ENCODE measurements around the gene ROBO1. TPM values are rescaled to one million over a fixed set of nuclear protein-coding genes. Genes with fewer than 3 reads are reported as not detected.

Gene ROBO1
- total and polyA plus RNA-seq, 2 of the 13 experiments (the other 11 are each of a cell fraction or from before 2014, with no cell fraction given), result 52.2 to 71.0 TPM

GRCh38 chr3:79253704-79254103 lies 514.1 kb downstream of the ROBO1 start:
- H3K9ac ChIP-seq (ENCODE audit: insufficient read depth, low read depth, low read length), result no peak overlapping the region
- no peak overlapping the region for H3K4me2 ChIP-seq (ENCODE audit: low read depth, low read length)
- no peaks in the 10 kb centered on the region for H3K9me3 ChIP-seq (ENCODE audit: low read length)
- ATAC-seq, result no peak
- no TSS peak for BruUV-seq (replicated peaks)
- no peak for DNase-seq (ENCODE audit: low spot score)
- 27% methylated on average over 4 of the region's 4 CpGs for WGBS (ENCODE audit: low lambda C conversion rate)
- no peak for FAIRE-seq
- no peaks in the 10 kb centered on the region for H3K27me3 ChIP-seq (ENCODE audit: control insufficient read depth in 1 of 2, insufficient read depth in 2 of 2, low read length in 2 of 2)
- H3K79me2 ChIP-seq (ENCODE audit: insufficient read depth, low read length), result no peaks in the 10 kb centered on the region
- H4K20me1 ChIP-seq (ENCODE audit: insufficient read depth, low read length), result no peaks in the 10 kb centered on the region
- no peak overlapping the region for H3K4me3 ChIP-seq (replicated peaks in 1 of 3; ENCODE audit: insufficient read depth in 1 of 3, low read depth in 2 of 3, low read length in 3 of 3)
- no peak overlapping the region for H3K27ac ChIP-seq (ENCODE audit: extremely low read length, insufficient read depth, low read length)
- no peaks in the 10 kb centered on the region for H3K4me1 ChIP-seq (ENCODE audit: insufficient read depth, low read length)
- H2AFZ ChIP-seq (ENCODE audit: low read length), result no peak overlapping the region
- POLR2A ChIA-PET, result no interaction called here
- in situ Hi-C loops (cut with HindIII; ENCODE audit: extremely low pct_ligation_motif_present, low pct_unique_long_range_greater_than_20kb), result no loop called here
- H3K36me3 ChIP-seq (replicated peaks in 1 of 2; ENCODE audit: control insufficient read depth in 1 of 2, insufficient read depth in 2 of 2, low read length in 2 of 2), result no peaks in the 10 kb centered on the region
- TF ChIP-seq JUNB (CRISPR knock-in tag; IDR thresholded peaks at IDR 0.05; ENCODE audit: borderline replicate concordance), result no peak
- no peak for TF ChIP-seq IRF2 (CRISPR knock-in tag; IDR thresholded peaks at IDR 0.05)
- TF ChIP-seq MZF1 (CRISPR knock-in tag; IDR thresholded peaks at IDR 0.05; ENCODE audit: borderline replicate concordance), result no peak
- no peak for TF ChIP-seq GPN1 (CRISPR knock-in tag; IDR thresholded peaks at IDR 0.05; ENCODE audit: borderline replicate concordance)
- TF ChIP-seq ZNF557 (CRISPR knock-in tag; IDR thresholded peaks at IDR 0.05), result no peak
- TF ChIP-seq PHF20 (CRISPR knock-in tag; IDR thresholded peaks at IDR 0.05), result no peak
- no peak for TF ChIP-seq ZNF747 (CRISPR knock-in tag; IDR thresholded peaks at IDR 0.05; ENCODE audit: borderline replicate concordance)
- TF ChIP-seq RFX5 (IDR thresholded peaks at IDR 0.05; ENCODE audit: low read depth, low read length), result no peak
- TF ChIP-seq USF2 (IDR thresholded peaks at IDR 0.05; ENCODE audit: low read depth, low read length), result no peak
- no peak for TF ChIP-seq USF2 (CRISPR knock-in tag; IDR thresholded peaks at IDR 0.05; ENCODE audit: borderline replicate concordance)
- no peak for TF ChIP-seq ZUFSP (CRISPR knock-in tag; IDR thresholded peaks at IDR 0.05; ENCODE audit: borderline replicate concordance)
- no peak for TF ChIP-seq WIZ (CRISPR knock-in tag; IDR thresholded peaks at IDR 0.05)
- no peak for TF ChIP-seq MTA3 (CRISPR knock-in tag; IDR thresholded peaks at IDR 0.05)
- no peak for TF ChIP-seq MEF2D (CRISPR knock-in tag; IDR thresholded peaks at IDR 0.05)
- no peak for TF ChIP-seq ZNF318 (CRISPR knock-in tag; IDR thresholded peaks at IDR 0.05)
- intact Hi-C loops (cut with micrococcal nuclease; ENCODE audit: unreplicated experiment), result no loop called here
- CTCF ChIA-PET (ENCODE audit: low intra/inter-chr PET ratio, low total read pairs), result no interaction called here
